GM19324 (cell line): ENCODE results near the gene KCNQ5.

Experiments used
- ATAC-seq: cut with Tn5 transposase; IDR thresholded peaks from one replicate; pipeline ENCODE4 v1.9.1; 2021; ENCODE audit warnings: mild to moderate bottlenecking, moderate library complexity; ENCODE audit not compliant: unreplicated experiment, low FRiP score

The KCNQ5 gene

DNA sequence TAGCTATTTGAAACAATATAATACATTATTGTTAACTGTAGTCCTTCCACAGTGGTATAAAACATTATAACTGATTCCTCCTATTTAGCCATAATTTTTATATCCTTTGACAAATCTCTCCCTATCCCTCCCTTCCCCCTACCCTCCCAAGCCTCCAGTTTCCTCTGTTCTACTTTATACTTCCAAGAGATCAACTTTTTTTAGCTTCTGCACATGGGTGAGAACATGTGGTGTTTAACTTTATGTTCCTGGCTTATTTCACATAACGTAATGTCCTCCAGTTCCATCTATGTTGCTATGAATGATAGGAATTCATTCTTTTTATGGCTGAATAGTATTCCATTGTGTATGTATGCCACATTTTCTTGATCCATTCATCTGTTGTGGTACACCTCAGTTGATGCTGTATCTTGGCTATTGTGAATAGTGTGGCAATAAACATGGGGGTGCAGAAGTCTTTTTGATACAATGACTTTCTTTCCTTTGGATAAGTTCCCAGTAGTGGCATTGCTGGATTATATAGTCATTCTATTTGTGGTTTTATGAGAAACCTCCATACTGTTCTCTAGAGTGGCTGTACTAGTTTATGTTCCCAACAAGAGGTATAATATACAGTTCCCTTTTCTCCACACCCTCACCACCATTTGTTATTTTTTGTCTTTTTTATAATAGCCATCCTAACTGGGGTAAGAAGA is 205.0 kb downstream of the KCNQ5 start:
- ATAC-seq, result no peak

DNA sequence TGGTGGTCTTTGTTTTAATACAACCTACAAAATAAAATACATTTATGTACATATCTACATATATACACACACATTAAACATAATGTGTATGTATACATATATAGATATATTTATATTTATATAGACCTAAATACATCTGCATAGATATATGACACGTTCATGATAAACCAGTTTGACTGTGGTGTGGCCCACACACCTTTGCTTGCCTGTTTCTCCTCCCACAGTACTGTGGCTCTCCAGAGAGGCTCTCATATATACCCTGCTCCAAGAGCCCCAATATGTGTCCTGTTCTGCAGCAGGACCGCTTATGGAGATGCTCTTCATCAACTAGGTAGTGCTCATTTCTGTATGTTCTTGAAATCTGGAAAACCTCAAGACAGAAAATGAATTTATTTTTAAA is 207.0 kb downstream of the KCNQ5 start:
- ATAC-seq, result no peak

DNA sequence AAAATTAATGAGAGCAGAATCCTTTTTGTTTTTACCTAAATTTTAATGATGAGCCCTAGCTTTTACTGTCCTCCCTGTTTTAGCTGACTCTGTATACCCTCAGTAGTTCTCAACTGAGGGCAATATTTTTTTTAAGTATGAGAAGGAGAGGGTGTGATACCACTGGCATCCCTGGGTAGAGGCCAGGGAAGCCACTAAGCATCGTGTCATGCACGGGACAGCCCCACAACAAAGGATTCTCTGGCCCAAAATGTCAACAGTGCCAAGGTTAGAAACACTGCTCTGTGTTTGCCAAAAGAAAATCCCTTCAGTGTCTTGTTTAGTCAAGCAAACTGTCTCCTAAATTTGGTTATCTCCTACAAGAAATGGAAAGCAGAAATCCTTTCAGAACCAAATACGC is 210.4 kb downstream of the KCNQ5 start:
- ATAC-seq, result no peak

DNA sequence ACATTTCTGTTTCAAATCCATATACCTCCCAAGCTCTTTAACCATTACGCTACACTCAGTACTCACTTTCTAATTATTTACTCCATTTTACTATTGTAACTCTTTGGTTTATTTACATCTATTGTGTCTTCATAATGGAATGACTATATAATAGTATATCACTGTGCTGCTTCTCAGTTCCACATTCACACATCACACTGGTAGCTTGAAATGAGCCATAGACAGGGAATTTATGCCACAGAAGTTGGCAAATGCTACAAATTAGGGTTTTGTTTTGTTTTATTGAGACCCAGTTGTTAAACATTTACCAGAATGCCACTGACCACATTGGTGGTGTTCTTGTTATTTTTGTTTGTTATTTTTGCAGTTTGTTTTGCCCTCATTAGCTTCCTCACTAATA is 213.9 kb downstream of the KCNQ5 start:
- ATAC-seq, result no peak

DNA sequence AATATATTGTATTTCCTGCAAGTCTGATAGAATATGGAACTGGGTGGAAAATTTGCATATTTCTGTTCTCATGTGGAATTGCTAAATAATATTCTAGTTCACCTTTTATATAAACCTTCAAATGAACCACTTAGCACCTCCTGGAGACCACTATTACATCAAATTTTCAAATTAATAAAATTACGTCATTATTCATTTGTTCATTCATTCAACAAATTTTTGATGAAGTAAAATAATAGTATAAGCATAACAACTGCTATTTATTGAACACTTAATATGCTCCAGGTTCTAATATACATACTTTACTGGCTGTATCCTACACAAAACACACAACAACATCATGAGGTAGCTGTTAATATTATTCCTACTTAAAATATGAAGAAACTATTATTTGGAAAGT is 215.1 kb downstream of the KCNQ5 start:
- ATAC-seq, result no peak

DNA sequence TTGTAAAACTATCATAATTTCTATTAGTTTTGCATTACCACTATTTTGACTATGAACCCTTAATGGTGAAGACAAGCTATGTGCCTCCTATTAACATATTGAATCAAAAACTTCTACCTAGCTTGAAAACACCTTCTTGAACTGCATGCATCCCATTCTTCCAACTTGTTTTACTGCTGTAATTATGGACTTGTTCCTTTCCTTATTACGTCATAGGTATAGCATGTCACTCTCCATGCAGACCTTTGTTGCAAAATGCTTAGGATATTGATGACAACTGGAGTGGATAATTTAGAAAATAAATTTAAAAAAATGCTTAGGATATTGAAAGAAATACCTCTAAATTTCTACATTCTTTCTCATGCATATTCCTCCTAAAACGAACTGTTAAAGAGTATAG is 219.3 kb downstream of the KCNQ5 start:
- ATAC-seq, result no peak

DNA sequence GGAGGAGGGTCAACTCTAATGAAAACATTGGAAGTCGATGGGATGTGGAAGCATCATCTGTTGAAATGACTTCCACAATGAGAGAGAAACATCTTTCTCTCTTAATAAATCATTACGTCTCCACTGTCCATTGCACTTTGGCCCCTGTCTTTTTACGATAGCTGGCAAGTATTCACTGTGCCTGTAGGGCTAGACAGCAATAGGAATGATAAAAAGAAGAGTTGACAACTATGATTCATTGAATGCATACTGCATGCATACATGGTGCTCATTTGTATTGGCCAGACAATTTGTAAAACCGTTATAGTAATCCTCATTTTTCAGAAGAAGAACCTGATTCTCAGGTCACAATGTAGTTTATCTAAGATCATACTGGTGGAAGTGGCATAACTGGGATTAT is 220.3 kb downstream of the KCNQ5 start:
- no peak for ATAC-seq

DNA sequence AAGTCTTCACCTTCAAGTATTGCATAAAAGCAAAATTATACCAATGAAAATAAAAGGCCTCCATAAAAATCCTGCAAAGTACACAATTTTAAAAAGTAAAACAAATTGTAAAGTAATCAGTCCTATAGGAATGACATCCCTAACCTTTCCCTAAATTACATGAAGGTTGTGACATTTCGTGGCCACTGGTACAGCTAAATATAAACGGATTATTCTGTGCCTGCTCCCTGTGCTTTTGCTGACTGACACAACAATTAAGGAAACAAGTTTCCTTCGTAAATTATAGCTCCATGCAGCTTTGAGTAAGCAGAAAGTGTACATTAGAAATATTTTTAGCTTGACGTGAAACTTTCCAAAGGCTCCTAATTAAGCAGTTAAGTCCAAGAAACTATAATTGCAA is 222.8 kb downstream of the KCNQ5 start:
- no peak for ATAC-seq

DNA sequence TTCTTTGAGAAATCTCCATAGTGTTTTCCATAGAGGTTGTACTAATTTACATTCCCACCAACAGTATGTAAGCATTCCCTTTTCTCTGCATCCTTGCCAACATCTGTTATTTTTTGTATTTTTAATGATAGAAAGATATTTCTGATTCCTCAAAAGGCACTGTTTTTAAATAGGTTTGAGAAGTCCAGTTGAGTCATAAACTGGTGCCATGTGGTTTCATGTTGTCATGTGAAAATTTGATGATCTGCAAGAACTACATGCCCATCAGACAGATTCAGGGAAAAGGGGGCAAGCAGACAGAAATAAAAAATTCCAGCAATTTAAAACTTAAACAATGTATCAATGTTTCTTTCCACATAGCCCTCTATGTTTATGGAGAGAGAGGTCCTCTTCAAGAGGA is 227.5 kb downstream of the KCNQ5 start:
- no peak for ATAC-seq

DNA sequence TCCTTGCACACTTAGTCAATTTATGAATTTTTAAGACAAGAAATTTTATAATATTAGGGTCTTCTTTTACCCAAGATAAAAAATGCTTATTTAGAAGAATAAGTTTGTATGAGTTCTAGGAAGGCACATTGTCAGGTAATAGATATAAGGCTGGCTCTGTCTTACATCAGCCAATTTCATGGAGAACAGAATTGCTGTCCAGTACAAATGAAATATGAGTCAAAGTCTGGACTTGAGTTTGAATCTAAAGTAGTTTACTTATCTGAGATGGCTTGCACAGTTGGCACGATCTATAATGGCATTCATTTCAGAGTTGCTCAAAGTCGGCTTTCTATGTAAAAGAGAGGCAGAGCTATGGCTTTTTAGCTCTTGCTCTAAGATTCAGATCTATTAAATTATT is 228.2 kb downstream of the KCNQ5 start:
- no peak for ATAC-seq

DNA sequence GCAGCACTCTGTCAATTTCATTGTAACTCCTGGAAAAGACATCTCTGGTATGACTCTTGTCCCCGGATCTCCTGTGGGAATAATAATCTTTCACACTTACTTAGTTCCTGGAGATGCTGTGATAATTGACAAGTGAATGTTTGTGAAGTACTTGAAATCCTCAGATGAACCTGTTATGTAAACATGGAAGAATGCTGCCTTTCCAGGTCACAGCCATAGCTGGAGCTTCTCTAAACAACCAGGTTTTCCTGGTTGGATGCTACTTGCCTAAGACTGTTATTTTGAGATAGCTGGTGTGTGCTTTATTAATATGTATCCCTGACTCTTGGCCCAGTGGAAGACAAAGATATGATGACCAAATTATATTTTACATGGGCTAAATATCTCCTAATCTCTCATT is 228.6 kb downstream of the KCNQ5 start:
- ATAC-seq, result no peak

DNA sequence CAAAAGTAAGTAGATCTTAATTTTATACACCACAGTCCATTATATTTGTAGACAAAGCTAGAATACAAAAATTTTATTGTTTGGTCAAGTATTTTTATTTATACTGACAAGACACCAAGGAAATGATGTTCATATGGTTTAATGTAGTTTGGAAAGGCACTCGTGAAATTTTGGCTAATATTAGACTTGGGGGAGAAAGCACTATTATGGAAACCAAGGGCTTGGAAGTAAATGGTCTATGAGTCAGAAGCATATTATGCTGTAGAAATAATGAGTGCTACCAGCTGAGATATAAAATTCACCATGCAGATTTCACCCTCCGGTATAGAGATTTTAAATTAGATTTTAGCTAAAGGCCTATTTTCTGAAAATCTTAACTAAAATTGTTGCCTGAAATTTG is 233.6 kb downstream of the KCNQ5 start:
- no peak for ATAC-seq

DNA sequence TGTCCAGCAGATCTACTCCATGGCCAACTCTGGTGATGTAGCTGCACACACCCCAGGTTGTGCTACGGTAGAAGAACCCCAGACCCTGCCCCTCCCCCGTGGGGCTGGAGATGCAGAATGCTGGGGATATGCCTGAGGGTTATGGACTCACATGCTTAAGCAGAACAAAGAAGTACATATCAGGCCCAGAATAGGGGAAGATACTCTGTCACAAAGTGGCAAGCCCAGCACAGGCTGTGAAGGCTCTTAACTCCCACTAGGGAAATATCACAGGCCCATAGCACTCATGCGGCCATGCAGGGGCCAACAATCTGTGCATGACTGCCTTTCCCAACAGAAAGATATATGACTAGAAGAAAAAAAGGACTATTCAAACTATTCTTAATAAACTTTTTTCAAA is 234.9 kb downstream of the KCNQ5 start:
- ATAC-seq, result no peak

DNA sequence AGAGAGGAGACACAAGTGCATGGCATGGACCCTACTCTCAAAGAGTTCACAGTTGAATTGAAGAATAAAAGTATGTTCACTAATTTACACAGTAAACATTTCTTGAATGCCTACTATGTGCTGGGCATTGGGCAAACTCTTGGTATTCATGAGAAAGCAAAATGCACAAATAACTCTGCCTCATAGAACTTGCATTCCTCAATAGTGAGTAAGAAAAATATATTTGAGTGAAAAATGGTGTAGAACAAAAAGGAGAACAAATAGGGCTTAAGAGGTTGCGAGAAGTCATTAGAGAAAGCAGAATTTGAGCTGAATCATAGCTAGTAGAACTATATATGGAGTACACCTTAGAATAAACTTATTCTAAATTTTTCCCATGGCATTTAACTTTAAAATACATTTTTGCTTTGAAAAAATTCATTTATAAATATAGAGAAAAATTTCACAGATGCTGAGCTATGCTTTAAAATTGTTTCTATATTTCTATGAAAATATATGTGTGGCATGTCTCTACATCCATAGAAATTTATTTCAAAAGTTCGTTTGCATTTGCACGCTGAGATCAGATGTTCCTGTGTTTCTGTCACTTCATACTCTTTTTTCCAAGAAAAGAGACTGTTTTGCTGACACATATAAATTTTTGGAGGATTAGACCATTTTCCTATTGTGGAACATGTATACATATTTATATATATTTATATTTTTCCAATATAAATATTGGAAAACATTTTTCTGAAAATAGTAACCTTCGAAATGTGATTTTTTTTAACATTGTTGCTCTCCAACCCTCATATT is 236.1 kb downstream of the KCNQ5 start:
- ATAC-seq, result no peak

DNA sequence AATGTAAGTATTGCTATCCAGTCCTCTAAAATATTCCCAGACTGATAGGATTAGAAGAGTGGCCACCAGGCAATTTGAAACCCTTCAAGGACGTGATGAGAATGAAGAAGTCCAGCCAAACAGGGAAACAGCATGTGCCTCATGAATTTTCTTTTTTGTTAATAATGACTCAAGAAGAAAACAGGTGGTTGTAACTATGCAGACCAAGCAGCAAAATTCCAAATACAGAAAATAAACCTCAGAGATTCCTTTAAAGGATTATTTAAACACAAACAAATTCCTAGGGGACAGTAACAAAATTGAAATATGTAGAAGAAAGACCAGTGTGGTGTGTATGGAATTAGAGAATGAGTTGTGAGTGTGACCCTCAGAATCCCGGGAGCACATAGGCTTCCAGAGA is 239.2 kb downstream of the KCNQ5 start:
- ATAC-seq, result no peak

DNA sequence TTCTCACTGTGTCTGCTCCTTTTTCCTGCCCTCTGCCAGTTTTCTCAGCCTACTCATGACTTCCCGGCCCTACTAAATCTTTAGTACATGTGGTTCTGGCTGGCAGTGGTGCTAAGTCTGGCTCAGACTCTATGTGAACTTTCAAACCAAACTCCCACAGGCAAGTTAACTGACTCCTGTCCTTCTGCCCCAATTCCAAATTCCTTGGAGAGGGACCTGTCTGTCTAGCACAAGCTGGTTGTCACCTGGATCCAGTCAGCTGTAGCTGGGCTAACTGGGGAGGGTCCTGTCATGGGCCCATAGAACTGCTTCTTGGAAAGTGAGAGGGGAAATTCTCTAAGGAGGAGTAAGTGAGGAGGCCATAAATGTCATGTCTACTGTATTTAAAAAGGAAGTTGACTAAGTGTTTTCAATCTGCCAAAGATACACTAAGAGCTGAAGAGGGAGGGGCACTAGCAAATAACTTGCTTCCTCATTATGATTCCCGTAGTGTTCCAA is 240.1 kb downstream of the KCNQ5 start:
- ATAC-seq, result no peak

DNA sequence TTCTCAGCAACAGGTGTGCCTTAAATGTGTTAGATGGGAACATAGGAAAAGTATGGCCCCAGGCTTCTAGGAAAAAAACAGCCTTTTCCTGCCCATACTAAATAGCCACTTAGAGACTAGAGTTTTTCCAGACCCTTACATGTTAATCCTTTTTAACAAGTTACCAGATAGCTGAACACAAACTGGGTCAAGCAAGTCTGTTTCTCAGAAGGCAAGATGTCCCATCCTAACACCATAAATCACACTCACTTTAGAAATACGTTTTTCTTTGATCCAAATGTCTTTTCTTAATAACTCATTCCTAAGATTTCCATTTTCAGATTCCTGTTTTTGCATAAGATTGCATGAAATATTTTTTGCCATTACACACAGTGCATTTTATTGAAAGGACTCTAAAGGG is 241.3 kb downstream of the KCNQ5 start:
- no peak for ATAC-seq

DNA sequence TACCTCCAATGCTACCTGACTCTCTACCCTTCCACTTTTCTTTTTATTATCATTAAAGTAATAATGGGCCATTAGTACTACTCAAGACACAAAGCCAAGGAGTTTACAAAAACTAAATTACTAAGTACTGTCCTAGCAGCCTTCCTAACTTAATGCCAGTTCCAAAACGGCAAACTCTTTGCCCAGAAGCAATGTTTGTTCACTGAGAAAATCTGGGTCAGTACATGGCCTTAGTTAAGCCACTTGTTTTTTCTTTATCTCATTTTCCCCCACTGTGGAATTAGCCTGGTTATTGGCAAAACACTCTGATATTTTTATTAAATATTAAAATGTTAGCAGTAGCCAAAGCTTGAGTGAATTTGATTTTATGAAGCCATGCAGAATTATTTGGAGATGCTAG is 242.4 kb downstream of the KCNQ5 start:
- ATAC-seq, result no peak

DNA sequence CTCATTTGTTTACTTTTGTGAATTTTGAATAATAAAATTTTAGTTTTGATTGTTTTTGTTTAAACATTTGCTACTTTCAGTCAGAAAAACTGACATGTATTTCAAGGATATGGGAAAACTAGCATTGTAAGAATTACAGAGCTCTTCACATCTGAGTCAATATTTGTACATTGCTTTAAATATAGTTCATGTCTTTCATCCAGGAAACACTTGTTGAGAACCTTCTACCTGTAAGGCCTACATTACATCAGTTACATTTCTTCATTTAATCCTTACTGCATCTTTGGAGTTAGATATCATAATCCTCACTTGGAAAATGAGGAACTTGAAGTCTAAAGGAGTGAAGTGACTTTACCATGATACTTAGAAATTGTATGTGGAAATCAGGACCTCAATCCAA is 242.9 kb downstream of the KCNQ5 start:
- ATAC-seq, result no peak

DNA sequence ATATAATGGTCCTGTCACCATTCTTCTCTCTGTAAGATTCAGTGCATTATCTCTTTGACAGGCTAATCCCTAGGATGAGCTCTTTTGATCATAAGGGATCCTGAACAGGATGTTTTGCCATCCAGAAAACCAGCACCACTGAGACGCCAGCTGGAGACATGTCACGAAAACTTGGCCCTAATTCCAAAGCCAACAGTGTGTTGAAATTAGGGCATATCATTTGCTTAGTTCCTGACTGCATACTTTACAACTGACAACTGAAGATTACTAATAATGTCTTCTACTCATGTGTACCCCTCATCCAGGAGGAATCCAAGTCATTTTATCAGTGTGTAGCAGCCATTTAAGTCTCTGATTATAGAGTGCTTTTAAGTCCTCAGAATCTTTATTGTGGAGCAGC is 243.6 kb downstream of the KCNQ5 start:
- ATAC-seq, result no peak

DNA sequence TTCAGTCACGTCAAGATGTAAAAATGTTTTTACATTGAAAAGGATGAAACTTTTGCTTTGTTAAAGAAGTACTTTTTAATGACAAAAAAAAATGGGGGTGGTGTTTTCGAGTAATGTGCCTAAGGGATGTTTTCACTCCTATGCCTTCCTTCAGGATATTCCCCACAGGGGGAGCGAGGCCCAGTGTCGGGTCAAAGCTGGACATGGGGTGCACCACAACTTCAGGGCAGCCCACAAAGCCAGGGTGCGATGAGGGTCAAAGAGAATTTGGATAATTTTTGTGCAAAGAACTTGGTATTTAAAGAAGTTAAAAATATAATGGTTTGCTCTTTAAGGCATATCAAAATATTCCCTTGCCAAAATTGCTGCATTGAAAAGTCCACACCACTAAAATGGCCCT is 247.8 kb downstream of the KCNQ5 start:
- no peak for ATAC-seq

DNA sequence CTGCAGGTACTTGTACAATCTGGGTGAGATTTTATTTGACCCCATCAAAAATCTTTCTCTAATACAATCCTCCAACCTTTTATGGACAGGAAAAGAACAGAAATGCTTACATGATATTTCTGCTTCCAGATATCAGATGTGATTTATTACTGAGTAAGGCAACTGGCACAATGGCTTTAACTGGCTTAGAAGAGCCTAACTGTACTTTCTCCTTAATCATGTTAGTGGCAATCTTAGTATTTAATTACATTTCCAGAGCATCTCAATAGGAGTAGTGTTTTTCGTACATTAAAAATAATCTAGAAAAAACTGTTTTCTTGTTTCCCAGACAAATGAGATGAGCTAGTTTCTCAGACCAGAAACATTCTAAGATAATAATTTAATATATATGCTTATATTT is 251.6 kb downstream of the KCNQ5 start:
- ATAC-seq, result no peak
